ENCODE measurements around the gene MUS81.
A peak's percentile ranks its signal among the peaks of the same experiment; 100 is the strongest.

Gene MUS81

GRCh38 chr11:65857853-65858680, 2.2 kb upstream of the MUS81 start, which contains the start of gene CFL1:
CFL1 (minus strand) TSS chr11:65858180; CDS start chr11:65858099, 81 bp downstream.
- H3K4me3 ChIP-seq (ENCODE audit: low read depth, low read length), result peak within 1 kb of the TSS; percentile 83
- TF ChIP-seq CTCF (IDR thresholded peaks at IDR 0.05; ENCODE audit: low read depth, low read length, missing control alignments), result no peak
- DNase-seq (ENCODE audit: low read depth), result peak; percentile 90

GRCh38 chr11:65858681-65859087, 1.5 kb upstream of the MUS81 start:
- peak overlapping the region; percentile 83 for H3K4me3 ChIP-seq (ENCODE audit: low read depth, low read length)
- no peak for DNase-seq (ENCODE audit: low read depth)
- TF ChIP-seq CTCF (IDR thresholded peaks at IDR 0.05; ENCODE audit: low read depth, low read length, missing control alignments), result no peak

- peak; percentile 95 for DNase-seq (ENCODE audit: low read depth)
- peak overlapping the region; percentile 83 for H3K4me3 ChIP-seq (ENCODE audit: low read depth, low read length)
- no peak for TF ChIP-seq CTCF (IDR thresholded peaks at IDR 0.05; ENCODE audit: low read depth, low read length, missing control alignments)
Measured at GRCh38 chr11:65859095-65859811, 980 bp upstream of the MUS81 start.

GRCh38 chr11:65859812-65860277, 388 bp upstream of the MUS81 start:
- no peak for TF ChIP-seq CTCF (IDR thresholded peaks at IDR 0.05; ENCODE audit: low read depth, low read length, missing control alignments)
- peak overlapping the region; percentile 83 for H3K4me3 ChIP-seq (ENCODE audit: low read depth, low read length)
- no peak for DNase-seq (ENCODE audit: low read depth)

- H3K4me3 ChIP-seq (ENCODE audit: low read depth, low read length), result peak overlapping the region; percentile 83
- DNase-seq (ENCODE audit: low read depth), result no peak
- TF ChIP-seq CTCF (IDR thresholded peaks at IDR 0.05; ENCODE audit: low read depth, low read length, missing control alignments), result no peak
Measured at GRCh38 chr11:65861165-65861505, 902 bp downstream of the MUS81 start.

GRCh38 chr11:65861533-65862183, 1.4 kb downstream of the MUS81 start:
- TF ChIP-seq CTCF (IDR thresholded peaks at IDR 0.05; ENCODE audit: low read depth, low read length, missing control alignments), result no peak
- no peak for DNase-seq (ENCODE audit: low read depth)
- peak overlapping the region; percentile 83 for H3K4me3 ChIP-seq (ENCODE audit: low read depth, low read length)
